Lower lobe of right lung (tissue), 2 donors: ENCODE results near the gene FAM163B. TPM values are rescaled to one million over a fixed set of nuclear protein-coding genes. Genes with fewer than 3 reads are reported as not detected.

Source experiments
- ATAC-seq, 2 donors: fragments of 200-7000 bp; cut with Tn5 transposase; one replicate each; pipeline ENCODE4 v1.9.1; 2020 to 2022; ENCODE audit warnings: mild to moderate bottlenecking in 2 of 2, moderate library complexity in 2 of 2
- DNase-seq: peaks from one replicate; pipeline ENCODE4 v3.0.0-alpha.2; 2020
- H3K27ac ChIP-seq: fragments of 200-600 bp; one replicate; pipeline ENCODE4 v1.8.0; 2022
- H3K27me3 ChIP-seq: fragments of 200-600 bp; one replicate; pipeline ENCODE4 v1.8.0; 2022; ENCODE audit warnings: low read depth
- H3K36me3 ChIP-seq: fragments of 200-600 bp; one replicate; pipeline ENCODE4 v1.8.0; 2022; ENCODE audit warnings: mild to moderate bottlenecking
- H3K4me1 ChIP-seq: fragments of 200-600 bp; one replicate; pipeline ENCODE4 v1.8.0; 2022
- H3K4me3 ChIP-seq: fragments of 200-600 bp; one replicate; pipeline ENCODE4 v1.8.0; 2022; ENCODE audit warnings: mild to moderate bottlenecking
- H3K9me3 ChIP-seq: fragments of 200-600 bp; one replicate; pipeline ENCODE4 v1.8.0; 2022
- CTCF ChIP-seq: fragments of 200-600 bp; IDR thresholded peaks from one replicate; pipeline ENCODE4 v1.8.0; 2022; ENCODE audit warnings: antibody characterized with exemption, mild to moderate bottlenecking
- intact Hi-C: fragments of 100-400 bp; cut with DNase I; formaldehyde crosslinking; loops from one replicate; pipeline ENCODE4 v1.11.0; 2022
- total RNA-seq: library from RNA; stranded (reverse); fragmentation: NEBNext Ultra II Directional; extraction: Animal tissue kit (Norgen Biotek cat#: 25700); gene quantifications from one replicate; pipeline ENCODE4 v1.2.1, GENCODE V29; 2021
- donor health status: DM: no; HTN: yes; CAD: no; lungs with severe emphysema.

The FAM163B gene
- total RNA-seq, 1 donor from 2014 or later = not detected

GRCh38 chr9:133641396-133641655, 32.1 kb upstream of the FAM163B start:
- Histone ChIP-seq H3K9me3 (no peaks in the 10 kb centered on the region), H3K4me1 (no peaks in the 10 kb centered on the region), H3K27ac (no peak overlapping the region), H3K36me3 (no peaks in the 10 kb centered on the region), H3K27me3 (no peaks in the 10 kb centered on the region), H3K4me3 (no peak overlapping the region)
- TF ChIP-seq CTCF = no peak
- intact Hi-C loops = no loop called here
- ATAC-seq = no peak
- DNase-seq = no peak

GRCh38 chr9:133640580-133641395, 31.6 kb upstream of the FAM163B start:
- no peak for ATAC-seq
- no peaks in the 10 kb centered on the region for H3K4me1 ChIP-seq

GRCh38 chr9:133640160-133640559, 31.0 kb upstream of the FAM163B start:
- no peaks in the 10 kb centered on the region for H3K4me1 ChIP-seq
- DNase-seq (no peak), ATAC-seq (no peak)
- intact Hi-C loops = no loop called here
- no peaks in the 10 kb centered on the region for H3K9me3 ChIP-seq
- no peak overlapping the region for H3K27ac ChIP-seq
- H3K36me3 ChIP-seq = no peaks in the 10 kb centered on the region
- no peaks in the 10 kb centered on the region for H3K27me3 ChIP-seq
- H3K4me3 ChIP-seq = no peak overlapping the region
- TF ChIP-seq CTCF = no peak

More at GRCh38 chr9:133640580-133641395, 31.6 kb upstream of the FAM163B start:
- no peaks in the 10 kb centered on the region for H3K27me3 ChIP-seq
- intact Hi-C loops = no loop called here
- no peak overlapping the region for H3K27ac ChIP-seq
- no peak overlapping the region for H3K4me3 ChIP-seq
- H3K9me3 ChIP-seq = no peaks in the 10 kb centered on the region
- no peaks in the 10 kb centered on the region for H3K36me3 ChIP-seq
- no peak for TF ChIP-seq CTCF
- DNase-seq = no peak

GRCh38 chr9:133639613-133640012, 30.4 kb upstream of the FAM163B start:
- Histone ChIP-seq H3K36me3 (no peaks in the 10 kb centered on the region), H3K27ac (no peak overlapping the region), H3K27me3 (no peaks in the 10 kb centered on the region), H3K9me3 (no peaks in the 10 kb centered on the region), H3K4me3 (no peak overlapping the region), H3K4me1 (no peaks in the 10 kb centered on the region)
- TF ChIP-seq CTCF = no peak
- intact Hi-C loops = no loop called here
- ATAC-seq (no peak), DNase-seq (no peak)

- no peak for DNase-seq
- H3K27me3 ChIP-seq = no peaks in the 10 kb centered on the region
- intact Hi-C loops = no loop called here
- H3K4me1 ChIP-seq = no peaks in the 10 kb centered on the region
- no peak overlapping the region for H3K4me3 ChIP-seq
- TF ChIP-seq CTCF = no peak
- H3K9me3 ChIP-seq = no peaks in the 10 kb centered on the region
- ATAC-seq = no peak
- no peak overlapping the region for H3K27ac ChIP-seq
- no peaks in the 10 kb centered on the region for H3K36me3 ChIP-seq
Observed at GRCh38 chr9:133638711-133639110, 29.5 kb upstream of the FAM163B start.
